Liver (tissue), 3 donors: ENCODE data around the gene NCR1.
"Not testable (repeated sequence)": the region's sequence is repeated elsewhere in the genome, so short reads cannot be mapped to it uniquely, and the experiment has no call there.

Experiments used
- EGR1 ChIP-seq, 2 donors: IDR thresholded peaks; 2 replicates each; pipeline ENCODE4 v1.6.1; 2016 to 2018; ENCODE audit warnings: antibody characterized with exemption in 2 of 2, low read depth in 2 of 2
- FOXA2 ChIP-seq: IDR thresholded peaks from 2 replicates; pipeline ENCODE4 v1.6.1; 2016; ENCODE audit warnings: antibody characterized with exemption
- GABPA ChIP-seq, 2 donors: IDR thresholded peaks in 1 of 2; conservative IDR thresholded peaks in 1 of 2; 2 replicates each; pipeline ENCODE4 v1.6.1; 2016; ENCODE audit warnings: antibody characterized with exemption in 2 of 2, mild to moderate bottlenecking in 1 of 2, moderate library complexity in 1 of 2
- HNF4A ChIP-seq, 2 donors: conservative IDR thresholded peaks; 2 replicates each; pipeline ENCODE4 v1.6.1; 2016; ENCODE audit warnings: antibody characterized with exemption in 2 of 2, mild to moderate bottlenecking in 2 of 2
- JUND ChIP-seq, 2 donors: IDR thresholded peaks; 2 replicates each; pipeline ENCODE4 v1.6.1; 2016; ENCODE audit warnings: antibody characterized with exemption in 2 of 2
- RAD21 ChIP-seq, 2 donors: IDR thresholded peaks; 2 replicates each; pipeline ENCODE4 v1.6.1; 2016; ENCODE audit warnings: antibody characterized with exemption in 2 of 2, mild to moderate bottlenecking in 2 of 2
- SP1 ChIP-seq: IDR thresholded peaks from 2 replicates; pipeline ENCODE4 v1.6.1; 2018; ENCODE audit warnings: antibody characterized with exemption, mild to moderate bottlenecking
- TAF1 ChIP-seq: conservative IDR thresholded peaks from 2 replicates; pipeline ENCODE4 v1.6.1; 2016; ENCODE audit warnings: antibody characterized with exemption, mild to moderate bottlenecking
- YY1 ChIP-seq: IDR thresholded peaks from 2 replicates; pipeline ENCODE4 v1.6.1; 2016; ENCODE audit warnings: antibody characterized with exemption, mild to moderate bottlenecking
- TF ChIP-seq, protein P1 (sequence below): fragments of 150-350 bp; IDR thresholded peaks from 2 replicates; pipeline ENCODE4 v1.5.1; 2017; ENCODE audit warnings: improper control_type of control experiment, low read depth, low read length; ENCODE audit not compliant: missing input control
- TF ChIP-seq, protein P2 (sequence below): IDR thresholded peaks from 2 replicates; pipeline ENCODE4 v1.6.1; 2016; ENCODE audit warnings: antibody characterized with exemption
- TF ChIP-seq, protein P3 (sequence below): IDR thresholded peaks from 2 replicates; pipeline ENCODE4 v1.6.1; 2016; ENCODE audit warnings: antibody characterized with exemption
- TF ChIP-seq, protein P4 (sequence below): IDR thresholded peaks from 2 replicates; pipeline ENCODE4 v1.6.1; 2016; ENCODE audit warnings: antibody characterized with exemption, mild to moderate bottlenecking
- TF ChIP-seq, protein P5 (sequence below): IDR thresholded peaks from 2 replicates; pipeline ENCODE4 v1.6.1; 2016; ENCODE audit warnings: antibody characterized with exemption
- donor health status: healthy.
- donor health status: healthy.

DNA sequence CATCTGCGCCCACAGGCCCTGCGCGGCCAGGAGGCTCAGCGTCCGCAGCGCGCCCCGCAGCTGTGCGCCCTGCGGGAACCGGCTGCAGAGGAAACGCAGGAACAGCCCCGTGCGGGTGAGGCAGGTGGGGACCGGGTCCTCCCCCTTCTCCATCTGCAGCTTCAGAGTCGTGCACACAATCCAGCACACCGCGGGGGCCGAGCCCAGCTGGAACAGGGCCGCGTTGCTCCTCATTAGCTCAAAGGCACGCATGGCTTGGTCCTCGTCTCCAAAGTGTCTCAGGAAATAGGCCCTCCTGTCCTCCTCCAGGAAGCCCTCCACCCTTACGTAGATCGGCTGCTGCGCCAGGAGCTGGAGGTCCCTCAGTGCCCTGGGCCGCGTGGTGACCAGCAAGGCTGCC lies 33.6 kb downstream of the NCR1 start:
- TF ChIP-seq, protein P1, sequence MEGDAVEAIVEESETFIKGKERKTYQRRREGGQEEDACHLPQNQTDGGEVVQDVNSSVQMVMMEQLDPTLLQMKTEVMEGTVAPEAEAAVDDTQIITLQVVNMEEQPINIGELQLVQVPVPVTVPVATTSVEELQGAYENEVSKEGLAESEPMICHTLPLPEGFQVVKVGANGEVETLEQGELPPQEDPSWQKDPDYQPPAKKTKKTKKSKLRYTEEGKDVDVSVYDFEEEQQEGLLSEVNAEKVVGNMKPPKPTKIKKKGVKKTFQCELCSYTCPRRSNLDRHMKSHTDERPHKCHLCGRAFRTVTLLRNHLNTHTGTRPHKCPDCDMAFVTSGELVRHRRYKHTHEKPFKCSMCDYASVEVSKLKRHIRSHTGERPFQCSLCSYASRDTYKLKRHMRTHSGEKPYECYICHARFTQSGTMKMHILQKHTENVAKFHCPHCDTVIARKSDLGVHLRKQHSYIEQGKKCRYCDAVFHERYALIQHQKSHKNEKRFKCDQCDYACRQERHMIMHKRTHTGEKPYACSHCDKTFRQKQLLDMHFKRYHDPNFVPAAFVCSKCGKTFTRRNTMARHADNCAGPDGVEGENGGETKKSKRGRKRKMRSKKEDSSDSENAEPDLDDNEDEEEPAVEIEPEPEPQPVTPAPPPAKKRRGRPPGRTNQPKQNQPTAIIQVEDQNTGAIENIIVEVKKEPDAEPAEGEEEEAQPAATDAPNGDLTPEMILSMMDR = not testable (repeated sequence)
- TF ChIP-seq, protein P2, sequence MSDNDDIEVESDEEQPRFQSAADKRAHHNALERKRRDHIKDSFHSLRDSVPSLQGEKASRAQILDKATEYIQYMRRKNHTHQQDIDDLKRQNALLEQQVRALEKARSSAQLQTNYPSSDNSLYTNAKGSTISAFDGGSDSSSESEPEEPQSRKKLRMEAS = not testable (repeated sequence)
- not testable (repeated sequence) for TF ChIP-seq HNF4A (conservative IDR thresholded peaks at IDR 0.05); RAD21 (IDR thresholded peaks at IDR 0.05); JUND (IDR thresholded peaks at IDR 0.05); EGR1 (IDR thresholded peaks at IDR 0.05; ENCODE audit: low read depth in 2 of 2); YY1; SP1; TAF1; GABPA (IDR thresholded peaks at IDR 0.05 in 1 of 2, conservative IDR thresholded peaks at IDR 0.05 in 1 of 2); FOXA2
- TF ChIP-seq, protein P3, sequence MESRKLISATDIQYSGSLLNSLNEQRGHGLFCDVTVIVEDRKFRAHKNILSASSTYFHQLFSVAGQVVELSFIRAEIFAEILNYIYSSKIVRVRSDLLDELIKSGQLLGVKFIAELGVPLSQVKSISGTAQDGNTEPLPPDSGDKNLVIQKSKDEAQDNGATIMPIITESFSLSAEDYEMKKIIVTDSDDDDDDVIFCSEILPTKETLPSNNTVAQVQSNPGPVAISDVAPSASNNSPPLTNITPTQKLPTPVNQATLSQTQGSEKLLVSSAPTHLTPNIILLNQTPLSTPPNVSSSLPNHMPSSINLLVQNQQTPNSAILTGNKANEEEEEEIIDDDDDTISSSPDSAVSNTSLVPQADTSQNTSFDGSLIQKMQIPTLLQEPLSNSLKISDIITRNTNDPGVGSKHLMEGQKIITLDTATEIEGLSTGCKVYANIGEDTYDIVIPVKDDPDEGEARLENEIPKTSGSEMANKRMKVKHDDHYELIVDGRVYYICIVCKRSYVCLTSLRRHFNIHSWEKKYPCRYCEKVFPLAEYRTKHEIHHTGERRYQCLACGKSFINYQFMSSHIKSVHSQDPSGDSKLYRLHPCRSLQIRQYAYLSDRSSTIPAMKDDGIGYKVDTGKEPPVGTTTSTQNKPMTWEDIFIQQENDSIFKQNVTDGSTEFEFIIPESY = not testable (repeated sequence)
- TF ChIP-seq, protein P4, sequence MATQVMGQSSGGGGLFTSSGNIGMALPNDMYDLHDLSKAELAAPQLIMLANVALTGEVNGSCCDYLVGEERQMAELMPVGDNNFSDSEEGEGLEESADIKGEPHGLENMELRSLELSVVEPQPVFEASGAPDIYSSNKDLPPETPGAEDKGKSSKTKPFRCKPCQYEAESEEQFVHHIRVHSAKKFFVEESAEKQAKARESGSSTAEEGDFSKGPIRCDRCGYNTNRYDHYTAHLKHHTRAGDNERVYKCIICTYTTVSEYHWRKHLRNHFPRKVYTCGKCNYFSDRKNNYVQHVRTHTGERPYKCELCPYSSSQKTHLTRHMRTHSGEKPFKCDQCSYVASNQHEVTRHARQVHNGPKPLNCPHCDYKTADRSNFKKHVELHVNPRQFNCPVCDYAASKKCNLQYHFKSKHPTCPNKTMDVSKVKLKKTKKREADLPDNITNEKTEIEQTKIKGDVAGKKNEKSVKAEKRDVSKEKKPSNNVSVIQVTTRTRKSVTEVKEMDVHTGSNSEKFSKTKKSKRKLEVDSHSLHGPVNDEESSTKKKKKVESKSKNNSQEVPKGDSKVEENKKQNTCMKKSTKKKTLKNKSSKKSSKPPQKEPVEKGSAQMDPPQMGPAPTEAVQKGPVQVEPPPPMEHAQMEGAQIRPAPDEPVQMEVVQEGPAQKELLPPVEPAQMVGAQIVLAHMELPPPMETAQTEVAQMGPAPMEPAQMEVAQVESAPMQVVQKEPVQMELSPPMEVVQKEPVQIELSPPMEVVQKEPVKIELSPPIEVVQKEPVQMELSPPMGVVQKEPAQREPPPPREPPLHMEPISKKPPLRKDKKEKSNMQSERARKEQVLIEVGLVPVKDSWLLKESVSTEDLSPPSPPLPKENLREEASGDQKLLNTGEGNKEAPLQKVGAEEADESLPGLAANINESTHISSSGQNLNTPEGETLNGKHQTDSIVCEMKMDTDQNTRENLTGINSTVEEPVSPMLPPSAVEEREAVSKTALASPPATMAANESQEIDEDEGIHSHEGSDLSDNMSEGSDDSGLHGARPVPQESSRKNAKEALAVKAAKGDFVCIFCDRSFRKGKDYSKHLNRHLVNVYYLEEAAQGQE = not testable (repeated sequence)
- TF ChIP-seq, protein P5, sequence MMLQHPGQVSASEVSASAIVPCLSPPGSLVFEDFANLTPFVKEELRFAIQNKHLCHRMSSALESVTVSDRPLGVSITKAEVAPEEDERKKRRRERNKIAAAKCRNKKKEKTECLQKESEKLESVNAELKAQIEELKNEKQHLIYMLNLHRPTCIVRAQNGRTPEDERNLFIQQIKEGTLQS = not testable (repeated sequence)
